Liver (tissue), 9 donors: ENCODE data around the gene GLT1D1. TPM values are rescaled to one million over a fixed set of nuclear protein-coding genes. Genes with fewer than 3 reads are reported as not detected.

Source experiments
- DNase-seq: peaks from one replicate; pipeline ENCODE4 v3.0.0-alpha.2; 2017; ENCODE audit warnings: low spot score
- H3K27ac ChIP-seq, 2 donors: one replicate each; pipeline ENCODE4 v1.7.0; 2013; ENCODE audit warnings: inconsistent platforms in 2 of 2, low read length in 2 of 2, control low read depth in 1 of 2, low read depth in 1 of 2, mild to moderate bottlenecking in 1 of 2
- H3K27me3 ChIP-seq, 4 donors: one replicate each; pipeline versions ENCODE4 v1.6.1 to v1.7.0; 2013; ENCODE audit warnings: low read length in 3 of 4, inconsistent platforms in 1 of 4, mild to moderate bottlenecking in 1 of 4, moderate library complexity in 1 of 4; ENCODE audit not compliant: control insufficient read depth in 4 of 4, insufficient read depth in 4 of 4
- H3K36me3 ChIP-seq, 4 donors: one replicate each; pipeline versions ENCODE4 v1.6.1 to v1.7.0; 2013; ENCODE audit warnings: low read length in 3 of 4, mild to moderate bottlenecking in 3 of 4, low read depth in 1 of 4, moderate library complexity in 1 of 4; ENCODE audit not compliant: control insufficient read depth in 4 of 4, insufficient read depth in 3 of 4
- H3K4me1 ChIP-seq, 4 donors: one replicate each; pipeline versions ENCODE4 v1.6.1 to v1.7.0; 2013; ENCODE audit warnings: low read length in 3 of 4, mild to moderate bottlenecking in 3 of 4, moderate library complexity in 1 of 4; ENCODE audit not compliant: control insufficient read depth in 4 of 4, insufficient read depth in 4 of 4
- H3K4me3 ChIP-seq, 3 donors: one replicate each; pipeline versions ENCODE4 v1.6.1 to v1.7.0; 2013; ENCODE audit warnings: low read length in 3 of 3, control low read depth in 1 of 3, low read depth in 1 of 3, mild to moderate bottlenecking in 1 of 3
- H3K9ac ChIP-seq, 2 donors: one replicate each; pipeline ENCODE4 v1.7.0; 2013; ENCODE audit warnings: low read length in 2 of 2, mild to moderate bottlenecking in 2 of 2, moderate library complexity in 2 of 2, control low read depth in 1 of 2, low read depth in 1 of 2
- H3K9me3 ChIP-seq, 4 donors: one replicate each; pipeline versions ENCODE4 v1.6.1 to v1.7.0; 2013; ENCODE audit warnings: low read length in 3 of 4; ENCODE audit not compliant: control insufficient read depth in 4 of 4
- CTCF ChIP-seq: fragments of 150-350 bp; IDR thresholded peaks from 2 replicates; pipeline ENCODE4 v1.5.1; 2017; ENCODE audit warnings: improper control_type of control experiment, low read depth, low read length; ENCODE audit not compliant: missing input control
- EGR1 ChIP-seq, 2 donors: IDR thresholded peaks; 2 replicates each; pipeline ENCODE4 v1.6.1; 2016 to 2018; ENCODE audit warnings: antibody characterized with exemption in 2 of 2, low read depth in 2 of 2
- FOXA1 ChIP-seq: IDR thresholded peaks from 2 replicates; pipeline ENCODE4 v1.6.1; 2016; ENCODE audit warnings: antibody characterized with exemption
- FOXA2 ChIP-seq: IDR thresholded peaks from 2 replicates; pipeline ENCODE4 v1.6.1; 2016; ENCODE audit warnings: antibody characterized with exemption
- GABPA ChIP-seq, 2 donors: IDR thresholded peaks in 1 of 2; conservative IDR thresholded peaks in 1 of 2; 2 replicates each; pipeline ENCODE4 v1.6.1; 2016; ENCODE audit warnings: antibody characterized with exemption in 2 of 2, mild to moderate bottlenecking in 1 of 2, moderate library complexity in 1 of 2
- HNF4A ChIP-seq, 2 donors: conservative IDR thresholded peaks; 2 replicates each; pipeline ENCODE4 v1.6.1; 2016; ENCODE audit warnings: antibody characterized with exemption in 2 of 2, mild to moderate bottlenecking in 2 of 2
- JUND ChIP-seq, 2 donors: IDR thresholded peaks; 2 replicates each; pipeline ENCODE4 v1.6.1; 2016; ENCODE audit warnings: antibody characterized with exemption in 2 of 2
- NR2F2 ChIP-seq: IDR thresholded peaks from 2 replicates; pipeline ENCODE4 v1.6.1; 2016; ENCODE audit warnings: antibody characterized with exemption
- RAD21 ChIP-seq, 2 donors: IDR thresholded peaks; 2 replicates each; pipeline ENCODE4 v1.6.1; 2016; ENCODE audit warnings: antibody characterized with exemption in 2 of 2, mild to moderate bottlenecking in 2 of 2
- SP1 ChIP-seq: IDR thresholded peaks from 2 replicates; pipeline ENCODE4 v1.6.1; 2018; ENCODE audit warnings: antibody characterized with exemption, mild to moderate bottlenecking
- TAF1 ChIP-seq: conservative IDR thresholded peaks from 2 replicates; pipeline ENCODE4 v1.6.1; 2016; ENCODE audit warnings: antibody characterized with exemption, mild to moderate bottlenecking
- YY1 ChIP-seq: IDR thresholded peaks from 2 replicates; pipeline ENCODE4 v1.6.1; 2016; ENCODE audit warnings: antibody characterized with exemption, mild to moderate bottlenecking
- ZBTB33 ChIP-seq: IDR thresholded peaks from 2 replicates; pipeline ENCODE4 v1.6.1; 2016; ENCODE audit warnings: antibody characterized with exemption
- WGBS: extraction: QIAGEN DNeasy Blood & Tissue Kit; methylation state at CpG from one replicate; pipeline ENCODE4 v1.1.7; 2013; 5-methylcytosine and 5-hydroxymethylcytosine counted together
- polyA plus RNA-seq, 2 donors: library from polyadenylated mRNA; stranded (reverse) in 1 of 2; unstranded in 1 of 2; fragments of 200-250 nt in 1 of 2; fragments of >200 nt in 1 of 2; fragmentation: Nextera tagmentation in 1 of 2; extraction: Ambion mirVana in 1 of 2; gene quantifications; one replicate each; pipeline versions ENCODE4 v1.2.1 to v1.2.3, GENCODE V29; 2013 to 2015
- total RNA-seq, 2 donors: library from RNA; depleted of rRNA; stranded (reverse); fragments of >200 nt; gene quantifications; one replicate each; pipeline ENCODE4 v1.2.3, GENCODE V29; 2014
- TF ChIP-seq, protein P1 (sequence below): IDR thresholded peaks from 2 replicates; pipeline ENCODE4 v1.6.1; 2016; ENCODE audit warnings: antibody characterized with exemption, mild to moderate bottlenecking
- TF ChIP-seq, protein P2 (sequence below): IDR thresholded peaks from 2 replicates; pipeline ENCODE4 v1.6.1; 2016; ENCODE audit warnings: antibody characterized with exemption
- TF ChIP-seq, protein P3 (sequence below): IDR thresholded peaks from 2 replicates; pipeline ENCODE4 v1.6.1; 2016; ENCODE audit warnings: antibody characterized with exemption
- donor health status: healthy.
- donor health status: healthy.
- donor health status: healthy.
- donor health status: healthy.
- donor health status: healthy.

The GLT1D1 gene
- total and polyA plus RNA-seq, 4 donors = 10.4 to 17.7 (median 13.9) TPM

GRCh38 chr12:129025055-129025454 is 171.8 kb downstream of the GLT1D1 start:
- no peaks in the 10 kb centered on the region for H3K27me3 ChIP-seq
- H3K9ac ChIP-seq = no peak overlapping the region
- no peak overlapping the region for H3K27ac ChIP-seq
- no peak for DNase-seq
- no peaks in the 10 kb centered on the region for H3K4me1 ChIP-seq
- H3K36me3 ChIP-seq = no peaks in the 10 kb centered on the region
- WGBS = 87% methylated on average over 3 of the region's 3 CpGs
- no peak overlapping the region for H3K4me3 ChIP-seq
- peaks cover 0 to 4% (median 0%) of the 10 kb centered on the region in 4 donors for H3K9me3 ChIP-seq
- TF ChIP-seq, protein P1, sequence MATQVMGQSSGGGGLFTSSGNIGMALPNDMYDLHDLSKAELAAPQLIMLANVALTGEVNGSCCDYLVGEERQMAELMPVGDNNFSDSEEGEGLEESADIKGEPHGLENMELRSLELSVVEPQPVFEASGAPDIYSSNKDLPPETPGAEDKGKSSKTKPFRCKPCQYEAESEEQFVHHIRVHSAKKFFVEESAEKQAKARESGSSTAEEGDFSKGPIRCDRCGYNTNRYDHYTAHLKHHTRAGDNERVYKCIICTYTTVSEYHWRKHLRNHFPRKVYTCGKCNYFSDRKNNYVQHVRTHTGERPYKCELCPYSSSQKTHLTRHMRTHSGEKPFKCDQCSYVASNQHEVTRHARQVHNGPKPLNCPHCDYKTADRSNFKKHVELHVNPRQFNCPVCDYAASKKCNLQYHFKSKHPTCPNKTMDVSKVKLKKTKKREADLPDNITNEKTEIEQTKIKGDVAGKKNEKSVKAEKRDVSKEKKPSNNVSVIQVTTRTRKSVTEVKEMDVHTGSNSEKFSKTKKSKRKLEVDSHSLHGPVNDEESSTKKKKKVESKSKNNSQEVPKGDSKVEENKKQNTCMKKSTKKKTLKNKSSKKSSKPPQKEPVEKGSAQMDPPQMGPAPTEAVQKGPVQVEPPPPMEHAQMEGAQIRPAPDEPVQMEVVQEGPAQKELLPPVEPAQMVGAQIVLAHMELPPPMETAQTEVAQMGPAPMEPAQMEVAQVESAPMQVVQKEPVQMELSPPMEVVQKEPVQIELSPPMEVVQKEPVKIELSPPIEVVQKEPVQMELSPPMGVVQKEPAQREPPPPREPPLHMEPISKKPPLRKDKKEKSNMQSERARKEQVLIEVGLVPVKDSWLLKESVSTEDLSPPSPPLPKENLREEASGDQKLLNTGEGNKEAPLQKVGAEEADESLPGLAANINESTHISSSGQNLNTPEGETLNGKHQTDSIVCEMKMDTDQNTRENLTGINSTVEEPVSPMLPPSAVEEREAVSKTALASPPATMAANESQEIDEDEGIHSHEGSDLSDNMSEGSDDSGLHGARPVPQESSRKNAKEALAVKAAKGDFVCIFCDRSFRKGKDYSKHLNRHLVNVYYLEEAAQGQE = no peak
- TF ChIP-seq ZBTB33 (no peak), HNF4A (conservative IDR thresholded peaks at IDR 0.05) (no peak), FOXA1 (no peak), SP1 (no peak), EGR1 (IDR thresholded peaks at IDR 0.05; ENCODE audit: low read depth in 2 of 2) (no peak), CTCF (no peak), FOXA2 (no peak), RAD21 (IDR thresholded peaks at IDR 0.05) (no peak), TAF1 (no peak), JUND (IDR thresholded peaks at IDR 0.05) (no peak)
- TF ChIP-seq, protein P2, sequence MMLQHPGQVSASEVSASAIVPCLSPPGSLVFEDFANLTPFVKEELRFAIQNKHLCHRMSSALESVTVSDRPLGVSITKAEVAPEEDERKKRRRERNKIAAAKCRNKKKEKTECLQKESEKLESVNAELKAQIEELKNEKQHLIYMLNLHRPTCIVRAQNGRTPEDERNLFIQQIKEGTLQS = no peak
- TF ChIP-seq, protein P3, sequence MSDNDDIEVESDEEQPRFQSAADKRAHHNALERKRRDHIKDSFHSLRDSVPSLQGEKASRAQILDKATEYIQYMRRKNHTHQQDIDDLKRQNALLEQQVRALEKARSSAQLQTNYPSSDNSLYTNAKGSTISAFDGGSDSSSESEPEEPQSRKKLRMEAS = no peak

- no peaks in the 10 kb centered on the region for H3K36me3 ChIP-seq
- 66% methylated on average over 16 of the region's 16 CpGs for WGBS
- no peak overlapping the region for H3K4me3 ChIP-seq
- H3K27me3 ChIP-seq = no peaks in the 10 kb centered on the region
- no peak overlapping the region for H3K9ac ChIP-seq
- no peaks in the 10 kb centered on the region for H3K9me3 ChIP-seq
- DNase-seq = no peak
- H3K4me1 ChIP-seq = no peaks in the 10 kb centered on the region
- H3K27ac ChIP-seq = no peak overlapping the region
- TF ChIP-seq, protein P1 = no peak
- TF ChIP-seq ZBTB33 = no peak
- no peak for TF ChIP-seq GABPA (IDR thresholded peaks at IDR 0.05 in 1 of 2, conservative IDR thresholded peaks at IDR 0.05 in 1 of 2)
- no peak for TF ChIP-seq EGR1 (IDR thresholded peaks at IDR 0.05; ENCODE audit: low read depth in 2 of 2)
- no peak for TF ChIP-seq HNF4A (conservative IDR thresholded peaks at IDR 0.05)
- no peak for TF ChIP-seq YY1
- no peak for TF ChIP-seq NR2F2
- no peak for TF ChIP-seq TAF1
- no peak for TF ChIP-seq JUND (IDR thresholded peaks at IDR 0.05)
- no peak for TF ChIP-seq FOXA2
- TF ChIP-seq, protein P2 = no peak
Observed at GRCh38 chr12:129028844-129029243, 175.6 kb downstream of the GLT1D1 start.
